A549 (cell line): ENCODE data around the gene RAB3B. TPM values are rescaled to one million over a fixed set of nuclear protein-coding genes. Genes with fewer than 3 reads are reported as not detected.

Experiments used
- ATAC-seq, 2 experiments: fragments of 200-7000 bp in 1 of 2; fragments of >200 bp in 1 of 2; cut with Nextera tagmentation in 1 of 2; cut with Tn5 transposase in 1 of 2; 3 replicates each; pipeline versions ENCODE4 v1.8.0 to v1.9.1; 2018 to 2020; ENCODE audit warnings: mild to moderate bottlenecking in 1 of 2, moderate library complexity in 1 of 2
- CTCF ChIA-PET: fragments of 300-600 bp; sonication (Branson Sonifier 250); formaldehyde crosslinking; extraction: SDS; loops from one replicate; lab custom pipeline; 2021; ENCODE audit warnings: antibody characterized with exemption, inconsistent platforms; lab: Yijun Ruan, JAX
- POLR2A ChIA-PET: fragments of 350-600 bp; formaldehyde crosslinking; extraction: SDS; loops from one replicate; lab custom pipeline; 2021; ENCODE audit warnings: antibody characterized with exemption, inconsistent platforms; lab: Yijun Ruan, JAX
- DNase-seq, 2 experiments: peaks; one replicate each; pipeline versions ENCODE4 v3.0.0 to v3.0.0-alpha.2; 2011 to 2016; ENCODE audit warnings: low read depth in 1 of 2, low spot score in 1 of 2
- FAIRE-seq: peaks from 2 replicates; lab custom pipeline; 2011; peaks lifted over from hg19 to GRCh38; lab: Jason Lieb, UNC
- H3K27ac ChIP-seq, 2 experiments: fragments of >200 bp; sonication (Bioruptor Twin); formaldehyde crosslinking; 3 replicates each; pipeline ENCODE4 v1.5.1; 2016 to 2017
- H3K4me1 ChIP-seq: fragments of >200 bp; sonication (Bioruptor Twin); formaldehyde crosslinking; 3 replicates; pipeline ENCODE4 v1.6.1; 2016
- H3K4me2 ChIP-seq: fragments of >200 bp; sonication (Bioruptor Twin); formaldehyde crosslinking; 3 replicates; pipeline ENCODE4 v1.6.1; 2016
- H3K4me3 ChIP-seq: fragments of >200 bp; sonication (Bioruptor Twin); formaldehyde crosslinking; 3 replicates; pipeline ENCODE4 v1.5.1; 2016
- H3K9me3 ChIP-seq: fragments of >200 bp; sonication (Bioruptor Twin); formaldehyde crosslinking; 3 replicates; pipeline ENCODE4 v1.6.1; 2016
- CBX8 ChIP-seq: fragments of 200-600 bp; sonication (generic); IDR thresholded peaks from 2 replicates; pipeline ENCODE4 v1.6.1; 2016
- CEBPB ChIP-seq, 2 experiments: fragments of >200 bp in 1 of 2; sonication (Bioruptor Twin) in 1 of 2; formaldehyde crosslinking in 1 of 2; IDR thresholded peaks; 2 replicates each; pipeline ENCODE4 v1.6.1; 2012 to 2016
- CHD2 ChIP-seq: fragments of 150-350 bp; IDR thresholded peaks from 2 replicates; pipeline ENCODE4 v1.6.1; 2014; ENCODE audit warnings: low read length; ENCODE audit not compliant: partially characterized antibody
- EHMT2 ChIP-seq: fragments of 200-600 bp; sonication (generic); IDR thresholded peaks from 2 replicates; pipeline ENCODE4 v1.6.1; 2016; ENCODE audit warnings: antibody characterized with exemption, low read depth, mild to moderate bottlenecking, moderate library complexity
- ELK1 ChIP-seq: fragments of 150-350 bp; IDR thresholded peaks from 2 replicates; pipeline ENCODE4 v1.6.1; 2014; ENCODE audit warnings: low read depth, mild to moderate bottlenecking, low read length
- FOSB ChIP-seq: fragments of 250-450 bp; sonication (Bioruptor Pico); IDR thresholded peaks from 2 replicates; pipeline ENCODE4 v1.5.0; 2020; ENCODE audit warnings: mild to moderate bottlenecking, moderate library complexity
- FOSL2 ChIP-seq, 2 experiments: fragments of 450-650 bp in 1 of 2; fragments of >200 bp in 1 of 2; sonication (Bioruptor Twin) in 1 of 2; formaldehyde crosslinking; IDR thresholded peaks; 2 replicates each; pipeline versions ENCODE4 v1.5.0 to v1.6.1; 2016 to 2020; ENCODE audit warnings: mild to moderate bottlenecking in 1 of 2, moderate library complexity in 1 of 2
- GATA3 ChIP-seq: IDR thresholded peaks from 2 replicates; pipeline ENCODE4 v1.6.1; 2012; ENCODE audit warnings: borderline replicate concordance
- HDAC2 ChIP-seq: fragments of 200-600 bp; sonication (generic); IDR thresholded peaks from 2 replicates; pipeline ENCODE4 v1.6.1; 2016
- HES2 ChIP-seq: fragments of >200 bp; sonication (Bioruptor Twin); formaldehyde crosslinking; IDR thresholded peaks from 2 replicates; pipeline ENCODE4 v1.6.1; 2016
- HOXA7 ChIP-seq: fragments of 250-450 bp; sonication (Bioruptor Pico); IDR thresholded peaks from 2 replicates; pipeline ENCODE4 v1.5.0; 2020; ENCODE audit warnings: mild to moderate bottlenecking, moderate library complexity
- HOXB13 ChIP-seq: fragments of 250-450 bp; sonication (Bioruptor Pico); IDR thresholded peaks from 2 replicates; pipeline ENCODE4 v1.5.0; 2020; ENCODE audit warnings: low read depth, mild to moderate bottlenecking, moderate library complexity
- JUN ChIP-seq, 2 experiments: fragments of >200 bp; sonication (Bioruptor Twin); formaldehyde crosslinking; IDR thresholded peaks; 2 replicates in 1 of 2; 3 replicates in 1 of 2; pipeline ENCODE4 v1.6.1; 2016 to 2017
- JUNB ChIP-seq: fragments of >200 bp; sonication (Bioruptor Twin); formaldehyde crosslinking; IDR thresholded peaks from 2 replicates; pipeline ENCODE4 v1.6.1; 2016
- KDM1A ChIP-seq: fragments of 200-600 bp; sonication (generic); IDR thresholded peaks from 2 replicates; pipeline ENCODE4 v1.6.1; 2016; ENCODE audit warnings: low read depth, mild to moderate bottlenecking
- KDM5A ChIP-seq: fragments of 200-600 bp; sonication (generic); IDR thresholded peaks from 2 replicates; pipeline ENCODE4 v1.6.1; 2016; ENCODE audit warnings: antibody characterized with exemption, mild to moderate bottlenecking
- MAX ChIP-seq: IDR thresholded peaks from 2 replicates; pipeline ENCODE4 v1.6.1; 2012
- MAZ ChIP-seq: fragments of 150-350 bp; IDR thresholded peaks from 2 replicates; pipeline ENCODE4 v1.6.1; 2014; ENCODE audit warnings: antibody characterized with exemption, low read depth, low read length, borderline replicate concordance
- NPAS2 ChIP-seq: fragments of 250-450 bp; sonication (Bioruptor Pico); IDR thresholded peaks from 2 replicates; pipeline ENCODE4 v1.8.0; 2022; ENCODE audit warnings: mild to moderate bottlenecking, moderate library complexity, borderline replicate concordance
- PBX3 ChIP-seq: IDR thresholded peaks from 2 replicates; pipeline ENCODE4 v1.6.1; 2012
- PHF8 ChIP-seq: fragments of 200-600 bp; sonication (generic); IDR thresholded peaks from 2 replicates; pipeline ENCODE4 v1.6.1; 2016; ENCODE audit warnings: low read depth, mild to moderate bottlenecking, antibody characterized with exemption, moderate library complexity, borderline replicate concordance
- POLR2A ChIP-seq: IDR thresholded peaks from 2 replicates; pipeline ENCODE4 v1.6.1; 2012; ENCODE audit warnings: mild to moderate bottlenecking, low read length
- RARB ChIP-seq: fragments of 250-450 bp; sonication (Bioruptor Pico); IDR thresholded peaks from 2 replicates; pipeline ENCODE4 v1.8.0; 2021; ENCODE audit warnings: mild to moderate bottlenecking, moderate library complexity
- RCOR1 ChIP-seq: fragments of 150-350 bp; IDR thresholded peaks from 2 replicates; pipeline ENCODE4 v1.6.1; 2014; ENCODE audit warnings: antibody characterized with exemption, low read length, low read depth
- RFX5 ChIP-seq: fragments of 450-650 bp; IDR thresholded peaks from 2 replicates; pipeline ENCODE4 v1.7.1; 2014; ENCODE audit warnings: antibody characterized with exemption, mild to moderate bottlenecking, moderate library complexity
- RNF2 ChIP-seq: fragments of 200-600 bp; sonication (generic); IDR thresholded peaks from 2 replicates; pipeline ENCODE4 v1.6.1; 2016; ENCODE audit warnings: low read depth, mild to moderate bottlenecking, antibody characterized with exemption, moderate library complexity, borderline replicate concordance
- SMC3 ChIP-seq: fragments of >200 bp; sonication (Bioruptor Twin); formaldehyde crosslinking; IDR thresholded peaks from 3 replicates; pipeline ENCODE4 v1.6.1; 2018; ENCODE audit warnings: inconsistent platforms
- USF2 ChIP-seq: fragments of 450-650 bp; IDR thresholded peaks from 2 replicates; pipeline ENCODE4 v1.6.1; 2014; ENCODE audit warnings: antibody characterized with exemption
- ZFP36 ChIP-seq: fragments of 450-650 bp; IDR thresholded peaks from 2 replicates; pipeline ENCODE4 v1.6.1; 2014; ENCODE audit warnings: borderline replicate concordance; ENCODE audit not compliant: partially characterized antibody
- ZSCAN20 ChIP-seq: fragments of 250-450 bp; sonication (Bioruptor Pico); IDR thresholded peaks from 2 replicates; pipeline ENCODE4 v1.8.0; 2022; ENCODE audit warnings: mild to moderate bottlenecking, moderate library complexity
- WGBS: methylation state at CpG from one replicate; pipeline ENCODE4 v1.1.6; 2017; ENCODE audit errors: missing lambda C conversion rate; 5-methylcytosine and 5-hydroxymethylcytosine counted together
- polyA plus RNA-seq, 4 experiments: library from polyadenylated mRNA; depleted of rRNA in 3 of 4; stranded (reverse); fragments of >200 nt; fragmentation: RNase III in 1 of 4; extraction: RNeasy Plus Mini Kit Qiagen cat#74134 plus additional on column Dnase treatment in 1 of 4; gene quantifications; 2 replicates in 3 of 4; 3 replicates in 1 of 4; pipeline ENCODE4 v1.2.3, GENCODE V29; 2011 to 2017

Gene RAB3B
- polyA plus RNA-seq, 2 of the 4 experiments (the other 2 are of a cell fraction): 6.9 to 15.1 TPM

GRCh38 chr1:51920130-51920529 is 70.4 kb downstream of the RAB3B start:
- FAIRE-seq: no peak
- WGBS: 85% methylated on average over 5 of the region's 5 CpGs
- CTCF ChIA-PET: interaction anchor here (0.6 kb wide), 1 partner anchor 14 kb away, joined by 3 read pairs; no protein-coding TSS in a partner anchor
- no peaks in the 10 kb centered on the region for H3K9me3 ChIP-seq
- H3K27ac ChIP-seq: no peak overlapping the region
- no peak for DNase-seq
- H3K4me1 ChIP-seq: no peaks in the 10 kb centered on the region; the same call in 2 of the 3 replicates
- POLR2A ChIA-PET: no interaction called here
- H3K4me2 ChIP-seq: no peak overlapping the region
- no peak overlapping the region for H3K4me3 ChIP-seq
- no peak for ATAC-seq
- TF ChIP-seq ELK1 (no peak), MAX (no peak), CBX8 (no peak)

GRCh38 chr1:51919684-51920083 is 70.8 kb downstream of the RAB3B start:
- CTCF ChIA-PET: interaction anchor here (0.6 kb wide), 1 partner anchor 15 kb away, joined by 3 read pairs; no protein-coding TSS in a partner anchor

GRCh38 chr1:51916587-51917405 is 73.7 kb downstream of the RAB3B start:
- FAIRE-seq (no peak), ATAC-seq (no peak), DNase-seq (no peak)
- no peak overlapping the region for H3K4me2 ChIP-seq
- H3K9me3 ChIP-seq: no peaks in the 10 kb centered on the region
- H3K27ac ChIP-seq: no peak overlapping the region
- ChIA-PET CTCF (interaction anchor here (0.6 to 1.9 kb wide), 4 partner anchors 13 to 1408 kb away, joined by 3 to 4 read pairs (median 3); no protein-coding TSS in a partner anchor), POLR2A (no interaction called here)
- H3K4me3 ChIP-seq: no peak overlapping the region
- WGBS: 70% methylated on average over 5 of the region's 5 CpGs
- H3K4me1 ChIP-seq: no peaks in the 10 kb centered on the region; the same call in 2 of the 3 replicates
- no peak for TF ChIP-seq GATA3
- no peak for TF ChIP-seq MAZ
- TF ChIP-seq CEBPB (IDR thresholded peaks at IDR 0.05): no peak
- TF ChIP-seq JUNB: no peak
- TF ChIP-seq FOSL2 (IDR thresholded peaks at IDR 0.05): no peak
- no peak for TF ChIP-seq FOSL2 (CRISPR knock-in tag; IDR thresholded peaks at IDR 0.05)
- no peak for TF ChIP-seq POLR2A
- no peak for TF ChIP-seq ZFP36
- TF ChIP-seq KDM5A: no peak
- TF ChIP-seq HOXA7: no peak
- no peak for TF ChIP-seq PBX3
- no peak for TF ChIP-seq JUN (IDR thresholded peaks at IDR 0.05)
- no peak for TF ChIP-seq FOSB (CRISPR knock-in tag)
- TF ChIP-seq PHF8: no peak
- no peak for TF ChIP-seq RCOR1

More at GRCh38 chr1:51919684-51920083, 70.8 kb downstream of the RAB3B start:
- no peak for FAIRE-seq
- TF ChIP-seq CHD2: no peak
- no peak for TF ChIP-seq HDAC2
- no peak for TF ChIP-seq RNF2
- TF ChIP-seq ZSCAN20 (CRISPR knock-in tag): no peak
- TF ChIP-seq HOXB13: no peak
- no peak for TF ChIP-seq HES2
- no peak for TF ChIP-seq KDM1A
- no peak for TF ChIP-seq MAX
- TF ChIP-seq USF2: no peak
- TF ChIP-seq POLR2A: no peak
- TF ChIP-seq GATA3: no peak
- TF ChIP-seq CBX8: no peak
- TF ChIP-seq RFX5: no peak
- TF ChIP-seq NPAS2 (CRISPR knock-in tag): no peak
- TF ChIP-seq EHMT2: no peak
- TF ChIP-seq PBX3: no peak
- TF ChIP-seq SMC3: no peak
- no peak for TF ChIP-seq HOXA7
- TF ChIP-seq RARB (CRISPR knock-in tag): no peak
- TF ChIP-seq, all 56 proteins: peak for 0
- no peak for ATAC-seq
- H3K9me3 ChIP-seq: no peaks in the 10 kb centered on the region
- H3K4me2 ChIP-seq: no peak overlapping the region
- 90% methylated on average over 10 of the region's 10 CpGs for WGBS
- no peak overlapping the region for H3K27ac ChIP-seq
- DNase-seq: no peak
- no peaks in the 10 kb centered on the region; the same call in 2 of the 3 replicates for H3K4me1 ChIP-seq
- no peak overlapping the region for H3K4me3 ChIP-seq
- POLR2A ChIA-PET: no interaction called here
